Common myeloid progenitor, CD34-positive (primary cell): Measurements from ENCODE around the gene RBFOX1. TPM values are rescaled to one million over a fixed set of nuclear protein-coding genes. Genes with fewer than 3 reads are reported as not detected.

ENCODE experiments used
- CTCF ChIA-PET: fragments of 350-600 bp; sonication (Branson Sonifier 250); formaldehyde crosslinking; loops from one replicate; lab custom pipeline; 2021; ENCODE audit warnings: antibody characterized with exemption; lab: Charles Lee
- POLR2A ChIA-PET: fragments of 350-600 bp; sonication (Branson Sonifier 250); formaldehyde crosslinking; loops from one replicate; lab custom pipeline; 2021; ENCODE audit warnings: antibody characterized with exemption; lab: Charles Lee
- DNase-seq, 3 donors: peaks; one replicate each; pipeline versions ENCODE4 v3.0.0 to v3.0.0-alpha.2; 2013
- H3K27ac ChIP-seq, 2 experiments: 1 replicate in 1 of 2; 2 replicates in 1 of 2; pipeline ENCODE4 v1.7.0; 2013; ENCODE audit warnings: inconsistent platforms in 2 of 2, low read length in 2 of 2, mild to moderate bottlenecking in 2 of 2, low read depth in 1 of 2, moderate library complexity in 1 of 2; ENCODE audit not compliant: severe bottlenecking in 2 of 2, insufficient read depth in 1 of 2, poor library complexity in 1 of 2
- H3K27me3 ChIP-seq, 5 experiments: replicated peaks in 2 of 5; 1 replicate in 3 of 5; 2 replicates in 2 of 5; pipeline versions ENCODE4 v1.6.1 to v1.7.0; 2013; ENCODE audit warnings: low read length in 4 of 5, mild to moderate bottlenecking in 2 of 5, moderate library complexity in 2 of 5, inconsistent platforms in 1 of 5; ENCODE audit not compliant: insufficient read depth in 5 of 5, control insufficient read depth in 4 of 5
- H3K36me3 ChIP-seq, 4 experiments: 1 replicate in 2 of 4; 2 replicates in 2 of 4; pipeline versions ENCODE4 v1.6.1 to v1.7.0; 2013; ENCODE audit warnings: low read length in 3 of 4, control low read depth in 1 of 4, mild to moderate bottlenecking in 1 of 4; ENCODE audit not compliant: control insufficient read depth in 4 of 4, insufficient read depth in 4 of 4
- H3K4me1 ChIP-seq, 4 experiments: 1 replicate in 3 of 4; 2 replicates in 1 of 4; pipeline versions ENCODE4 v1.6.1 to v1.7.1; 2013; ENCODE audit warnings: low read length in 3 of 4, mild to moderate bottlenecking in 3 of 4, control low read depth in 1 of 4, inconsistent platforms in 1 of 4, moderate library complexity in 1 of 4; ENCODE audit not compliant: control insufficient read depth in 4 of 4, insufficient read depth in 4 of 4; ENCODE audit errors: control extremely low read depth in 1 of 4
- H3K4me3 ChIP-seq, 7 experiments: 1 replicate in 4 of 7; 2 replicates in 3 of 7; pipeline versions ENCODE4 v1.5.1 to v1.7.0; 2013; ENCODE audit warnings: mild to moderate bottlenecking in 7 of 7, low read length in 6 of 7, moderate library complexity in 6 of 7, inconsistent platforms in 2 of 7, low read depth in 2 of 7, control low read depth in 1 of 7; ENCODE audit not compliant: insufficient read depth in 4 of 7, control insufficient read depth in 1 of 7; ENCODE audit errors: extremely low read depth in 1 of 7
- H3K9me3 ChIP-seq, 5 experiments: 1 replicate in 4 of 5; 2 replicates in 1 of 5; pipeline versions ENCODE4 v1.6.1 to v1.7.1; 2013; ENCODE audit warnings: low read length in 4 of 5, mild to moderate bottlenecking in 2 of 5, inconsistent platforms in 1 of 5, low read depth in 1 of 5, moderate library complexity in 1 of 5; ENCODE audit not compliant: control insufficient read depth in 4 of 5, insufficient read depth in 2 of 5; ENCODE audit errors: control extremely low read depth in 1 of 5
- WGBS: methylation state at CpG from one replicate; pipeline ENCODE4 v1.1.5; 2013; ENCODE audit not compliant: insufficient coverage; 5-methylcytosine and 5-hydroxymethylcytosine counted together
- polyA plus RNA-seq: library from polyadenylated mRNA; unstranded; fragments of 120-200 nt; gene quantifications from one replicate; pipeline ENCODE4 v1.2.1, GENCODE V29; 2013

RBFOX1 gene
- not detected for polyA plus RNA-seq

DNA sequence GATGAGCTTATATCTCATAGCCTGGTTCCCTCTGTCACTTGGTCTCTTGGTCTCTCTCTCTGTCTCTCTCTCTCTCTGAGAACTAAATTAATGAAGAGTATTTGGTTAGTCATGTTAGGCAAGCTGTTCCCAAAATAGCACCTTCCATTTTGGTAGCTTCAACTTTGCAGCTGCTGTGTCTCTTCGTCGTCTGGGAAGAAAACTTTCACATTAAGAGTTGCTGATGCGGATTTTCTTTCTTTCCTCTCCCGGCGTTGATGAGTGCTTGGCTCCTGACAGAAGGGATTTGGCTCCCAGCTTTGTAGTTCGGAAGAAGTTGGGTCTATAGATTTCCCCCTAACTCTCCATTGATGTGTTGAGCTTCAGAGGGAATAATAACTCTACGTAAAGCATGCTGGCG is at the start of gene RBFOX1:
TSS of gene RBFOX1 (plus strand) at position 235 of the 400 bp plus-strand sequence.
- Histone ChIP-seq H3K27ac (no peak within 1 kb of the TSS), H3K27me3 (no peaks in the 10 kb centered on the region), H3K4me3 (no peak within 1 kb of the TSS), H3K4me1 (no peaks in the 10 kb centered on the region), H3K36me3 (no peaks in the 10 kb centered on the region), H3K9me3 (no peaks in the 10 kb centered on the region)
- POLR2A ChIA-PET: no interaction called here
- CTCF ChIA-PET: interaction anchor here (1.3 kb wide), 1 partner anchor 14 kb away, joined by 3 read pairs; no protein-coding TSS in a partner anchor
- DNase-seq: no peak
- 83% methylated on average over 4 of the region's 8 CpGs for WGBS

DNA sequence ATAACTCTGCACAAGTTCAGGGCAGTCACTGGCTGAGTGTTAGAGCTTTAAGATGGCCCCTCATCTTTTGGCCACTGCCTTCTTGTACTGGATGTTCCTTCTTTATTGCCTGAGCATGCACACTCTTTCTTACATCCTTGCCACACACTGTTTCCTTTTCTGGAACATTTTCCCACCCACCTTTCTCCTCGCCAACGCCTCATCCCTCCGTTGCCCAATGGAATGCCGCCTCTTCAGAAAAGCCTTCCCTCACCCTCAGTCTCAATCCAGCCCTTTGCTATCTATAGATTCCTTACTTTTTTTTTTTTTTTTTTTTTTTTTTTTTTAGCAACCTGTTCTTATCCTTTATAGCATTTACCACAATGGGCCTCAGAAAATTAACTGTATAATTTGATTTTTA is 47.9 kb upstream of the RBFOX1 start:
- no peak overlapping the region for H3K27ac ChIP-seq
- no peaks in the 10 kb centered on the region for H3K36me3 ChIP-seq
- peaks cover 0 to 4% (median 0%) of the 10 kb centered on the region in 5 experiments for H3K9me3 ChIP-seq
- no peaks in the 10 kb centered on the region for H3K4me1 ChIP-seq
- H3K4me3 ChIP-seq: no peak overlapping the region
- DNase-seq: no peak
- no peaks in the 10 kb centered on the region for H3K27me3 ChIP-seq
- WGBS: 94% methylated on average over 4 of the region's 4 CpGs
- ChIA-PET POLR2A (no interaction called here), CTCF (no interaction called here)

GRCh38 chr16:7285520-7285919 is 47.1 kb upstream of the RBFOX1 start:
- H3K4me1 ChIP-seq: no peaks in the 10 kb centered on the region
- ChIA-PET POLR2A (no interaction called here), CTCF (no interaction called here)
- peaks cover 0 to 4% (median 0%) of the 10 kb centered on the region in 5 experiments for H3K9me3 ChIP-seq
- 100% methylated on average over 1 of the region's 2 CpGs for WGBS
- no peak overlapping the region for H3K4me3 ChIP-seq
- no peaks in the 10 kb centered on the region for H3K27me3 ChIP-seq
- no peak overlapping the region for H3K27ac ChIP-seq
- no peak for DNase-seq
- H3K36me3 ChIP-seq: no peaks in the 10 kb centered on the region

DNA sequence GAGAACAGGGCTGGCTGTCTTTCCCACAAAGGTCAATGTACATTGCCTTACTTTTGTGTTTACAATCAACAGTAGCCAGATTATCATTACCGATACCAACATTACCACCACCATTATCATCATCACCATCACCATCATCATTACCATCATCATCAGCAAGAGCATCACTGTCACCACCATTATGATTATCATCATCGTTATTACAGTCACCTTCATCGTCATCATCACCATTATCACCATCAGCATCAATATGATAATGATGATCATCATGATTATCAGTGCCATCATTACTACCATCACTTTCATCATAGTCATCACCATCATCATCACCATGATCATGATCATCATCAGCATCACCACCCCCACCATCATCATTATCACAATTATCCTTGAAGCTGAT is 43.3 kb upstream of the RBFOX1 start:
- H3K4me3 ChIP-seq: no peak overlapping the region
- no peak overlapping the region for H3K27ac ChIP-seq
- ChIA-PET CTCF (no interaction called here), POLR2A (no interaction called here)
- 95% methylated on average over 3 of the region's 3 CpGs for WGBS
- peaks cover 0 to 4% (median 0%) of the 10 kb centered on the region in 5 experiments for H3K9me3 ChIP-seq
- no peaks in the 10 kb centered on the region for H3K27me3 ChIP-seq
- DNase-seq: no peak
- H3K36me3 ChIP-seq: no peaks in the 10 kb centered on the region
- H3K4me1 ChIP-seq: no peaks in the 10 kb centered on the region

DNA sequence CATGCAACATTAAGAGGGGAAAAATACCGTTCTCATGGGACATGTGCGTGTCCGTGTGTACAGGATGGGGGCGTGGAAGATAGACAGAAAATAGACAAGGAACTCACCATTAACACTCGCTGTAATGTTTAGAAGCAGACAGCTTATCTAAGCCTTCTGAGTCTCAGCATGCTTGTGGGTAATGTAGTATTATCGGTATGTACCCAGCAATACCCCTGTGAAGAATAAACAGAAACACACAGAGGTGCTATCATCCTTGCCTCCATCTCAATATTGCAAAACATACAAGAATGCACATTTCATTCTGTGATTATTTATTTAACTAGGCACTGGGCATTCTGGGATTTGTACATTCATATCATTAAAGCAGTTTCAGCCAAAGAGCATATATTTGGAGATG is 42.0 kb upstream of the RBFOX1 start:
- no peak overlapping the region for H3K27ac ChIP-seq
- ChIA-PET CTCF (no interaction called here), POLR2A (no interaction called here)
- peaks cover 0 to under 1% (median 0%) of the 10 kb centered on the region in 5 experiments for H3K9me3 ChIP-seq
- DNase-seq: no peak
- no CpG with 5 or more reads among the region's 6 CpGs for WGBS
- H3K4me1 ChIP-seq: no peaks in the 10 kb centered on the region
- H3K36me3 ChIP-seq: no peaks in the 10 kb centered on the region
- no peak overlapping the region for H3K4me3 ChIP-seq
- H3K27me3 ChIP-seq: no peaks in the 10 kb centered on the region

DNA sequence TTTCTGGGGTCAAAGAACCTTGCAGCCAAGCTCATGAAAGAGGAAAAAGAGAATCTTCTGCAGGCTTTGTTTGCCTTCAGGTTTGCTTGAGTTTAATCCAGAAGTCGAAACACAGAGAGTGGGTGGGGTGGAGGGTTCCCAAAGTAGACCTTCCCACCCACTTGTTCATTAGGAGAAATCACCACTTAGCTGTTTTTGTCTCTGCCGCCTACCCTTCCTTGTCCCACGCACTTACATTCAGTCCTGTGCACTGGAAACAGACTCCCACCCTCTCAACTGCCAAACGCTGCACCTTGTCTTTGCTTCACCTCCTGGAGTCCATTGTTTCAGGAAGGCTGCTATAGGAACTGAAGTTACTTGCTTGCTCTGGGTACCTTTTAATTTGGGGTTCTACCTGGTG is 38.6 kb upstream of the RBFOX1 start:
- ChIA-PET POLR2A (no interaction called here), CTCF (no interaction called here)
- Histone ChIP-seq H3K4me3 (no peak overlapping the region), H3K4me1 (no peaks in the 10 kb centered on the region), H3K36me3 (no peaks in the 10 kb centered on the region), H3K27me3 (no peaks in the 10 kb centered on the region), H3K9me3 (no peaks in the 10 kb centered on the region), H3K27ac (no peak overlapping the region)
- DNase-seq: no peak
- WGBS: 82% methylated on average over 3 of the region's 4 CpGs

DNA sequence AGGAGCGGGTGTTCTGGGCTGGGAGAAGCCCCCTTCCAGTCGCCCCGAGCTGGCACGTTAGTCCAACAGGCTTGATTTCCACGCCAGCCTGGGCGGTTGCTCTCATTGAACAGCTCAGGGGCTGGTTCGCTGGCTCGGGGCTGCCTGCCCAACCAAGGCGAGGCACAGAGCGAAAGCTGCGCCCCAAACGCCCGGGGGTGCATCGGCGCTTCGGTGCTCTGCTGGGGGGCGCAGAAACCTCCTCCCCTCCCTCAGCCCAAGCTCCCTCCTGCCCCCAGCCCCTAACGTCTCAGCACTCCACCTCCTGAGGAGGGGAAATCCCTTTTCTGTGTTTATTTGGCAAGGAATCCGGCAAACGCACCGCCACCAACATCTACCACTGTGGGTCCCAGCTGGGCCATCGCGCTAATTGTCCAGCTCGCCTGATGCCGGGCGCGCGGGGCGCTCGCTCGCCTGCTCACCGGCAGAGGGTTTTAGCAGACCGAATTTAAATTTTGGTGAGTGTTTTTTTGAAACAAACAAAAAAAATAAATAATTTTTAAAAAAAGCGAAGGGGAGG is 29.5 kb upstream of the RBFOX1 start:
- DNase-seq: no peak
- Histone ChIP-seq H3K36me3 (no peaks in the 10 kb centered on the region), H3K4me1 (no peaks in the 10 kb centered on the region), H3K27ac (no peak overlapping the region), H3K27me3 (peaks cover 9 to 65% (median 25%) of the 10 kb centered on the region in 5 experiments), H3K4me3 (no peak overlapping the region), H3K9me3 (no peaks in the 10 kb centered on the region)
- POLR2A ChIA-PET: no interaction called here
- WGBS: 3% methylated on average over 21 of the region's 34 CpGs
- CTCF ChIA-PET: no interaction called here
